SJSA1 (cell line): ENCODE measurements around the gene KYAT1. TPM values are rescaled to one million over a fixed set of nuclear protein-coding genes. Genes with fewer than 3 reads are reported as not detected.

Experiments
- DNase-seq, 2 experiments: peaks; one replicate each; pipeline ENCODE4 v3.0.0-alpha.2; 2015 to 2020; ENCODE audit warnings: low spot score in 2 of 2, low read depth in 1 of 2
- H3K27ac ChIP-seq: fragments of 250-450 bp; sonication (Bioruptor Pico); 2 replicates; pipeline ENCODE4 v1.5.1; 2020; ENCODE audit warnings: mild to moderate bottlenecking, moderate library complexity
- H3K27me3 ChIP-seq: fragments of 250-450 bp; sonication (Bioruptor Pico); replicated peaks from 2 replicates; pipeline ENCODE4 v1.5.1; 2020; ENCODE audit warnings: mild to moderate bottlenecking, moderate library complexity
- H3K36me3 ChIP-seq: fragments of 250-450 bp; sonication (Bioruptor Pico); 2 replicates; pipeline ENCODE4 v1.5.1; 2020; ENCODE audit warnings: mild to moderate bottlenecking
- H3K4me1 ChIP-seq: fragments of 250-450 bp; sonication (Bioruptor Pico); replicated peaks from 2 replicates; pipeline ENCODE4 v1.6.1; 2021; ENCODE audit warnings: mild to moderate bottlenecking
- H3K4me3 ChIP-seq: fragments of 250-450 bp; sonication (Bioruptor Pico); 2 replicates; pipeline ENCODE4 v1.5.1; 2020; ENCODE audit warnings: mild to moderate bottlenecking
- H3K9me3 ChIP-seq: fragments of 250-450 bp; sonication (Bioruptor Pico); replicated peaks from 2 replicates; pipeline ENCODE4 v1.5.1; 2020; ENCODE audit warnings: mild to moderate bottlenecking
- total RNA-seq: library from RNA; depleted of rRNA; stranded (reverse); fragments of >200 nt; shearing (Covaris generic); gene quantifications from 2 replicates; pipeline ENCODE4 v1.2.3, GENCODE V29; 2014; rRNA removed

KYAT1 gene
- total RNA-seq, 1 experiment from 2014 or later = 18.3 TPM

DNA sequence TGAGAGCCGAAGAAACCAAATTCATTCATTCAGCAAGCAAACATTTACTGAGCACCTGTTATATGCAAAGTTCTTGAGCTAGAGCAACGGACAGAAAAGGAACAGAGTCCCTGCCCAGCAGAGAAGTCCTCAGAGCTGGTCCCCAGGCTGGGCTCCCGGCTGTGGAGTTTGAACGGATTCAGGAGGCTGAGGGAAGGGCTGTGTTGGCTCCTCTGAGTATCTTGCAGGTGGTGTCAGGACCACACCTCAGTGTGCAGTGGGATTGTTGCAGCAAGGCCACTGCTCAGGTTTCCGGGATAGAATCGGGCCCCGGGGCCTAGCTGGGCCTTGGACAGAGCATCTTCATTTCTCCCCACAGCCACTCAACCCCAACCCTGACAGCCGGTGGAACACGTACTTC, 89.6 kb downstream of the KYAT1 start:
- no peak overlapping the region for H3K27ac ChIP-seq
- peaks cover 57% of the 10 kb centered on the region for H3K36me3 ChIP-seq
- H3K9me3 ChIP-seq = no peaks in the 10 kb centered on the region
- no peak overlapping the region for H3K4me3 ChIP-seq
- no peaks in the 10 kb centered on the region for H3K27me3 ChIP-seq
- DNase-seq = no peak
- H3K4me1 ChIP-seq = peaks cover 7% of the 10 kb centered on the region; the same call in 1 of the 2 replicates

DNA sequence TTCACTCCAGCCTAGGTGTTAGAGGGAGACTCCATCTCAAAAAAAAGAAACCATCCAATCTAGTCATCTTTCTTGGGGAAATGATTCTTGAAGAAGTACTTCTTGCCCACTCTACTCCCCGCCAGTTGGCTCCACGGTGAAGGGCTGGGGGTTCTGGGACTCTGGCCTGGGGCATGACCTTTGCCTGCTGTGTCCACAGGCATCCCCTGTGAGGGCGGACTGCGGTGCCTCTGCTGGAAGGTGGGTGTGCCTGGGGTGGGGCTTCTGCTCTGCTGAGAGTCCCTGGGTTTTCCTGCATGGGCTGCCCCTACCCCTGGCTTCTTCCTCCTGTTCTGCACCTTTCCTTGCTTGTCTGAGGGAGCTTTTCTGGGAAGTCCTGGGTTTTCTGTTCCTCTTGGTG, 91.2 kb downstream of the KYAT1 start:
- H3K36me3 ChIP-seq = peaks cover 43% of the 10 kb centered on the region
- 0 out of 2 replicates have a peak, but pooled peaks cover 3% of the 10 kb centered on the region for H3K9me3 ChIP-seq
- H3K4me1 ChIP-seq = peaks cover 11% of the 10 kb centered on the region
- no peak for DNase-seq
- H3K27ac ChIP-seq = no peak overlapping the region
- no peak overlapping the region for H3K4me3 ChIP-seq
- H3K27me3 ChIP-seq = no peaks in the 10 kb centered on the region

DNA sequence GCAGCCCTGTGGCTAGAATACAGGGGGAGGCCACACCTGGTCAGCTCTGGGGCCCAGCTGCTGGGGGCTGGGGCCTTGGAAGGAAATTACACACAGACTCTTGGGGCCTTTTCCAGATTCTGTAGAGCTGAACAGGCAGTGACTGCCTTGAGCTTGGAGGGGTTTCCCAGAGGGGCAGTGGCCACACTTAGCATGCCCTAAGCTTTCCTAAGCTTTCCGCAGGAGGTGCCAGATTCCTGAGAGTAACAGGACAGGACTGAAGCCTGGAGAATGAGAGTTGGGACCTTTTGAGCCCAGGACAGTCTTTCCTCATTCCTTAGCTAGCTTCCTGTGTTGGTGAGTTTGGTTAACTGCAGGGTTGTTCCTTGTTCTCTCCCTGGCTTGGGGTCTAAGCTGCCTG, 93.3 kb downstream of the KYAT1 start:
- Histone ChIP-seq H3K27me3 (no peaks in the 10 kb centered on the region), H3K4me3 (no peak overlapping the region), H3K4me1 (peaks cover 16% of the 10 kb centered on the region), H3K36me3 (peaks cover 39% of the 10 kb centered on the region), H3K9me3 (0 out of 2 replicates have a peak, but pooled peaks cover 5% of the 10 kb centered on the region), H3K27ac (no peak overlapping the region)
- DNase-seq = no peak

DNA sequence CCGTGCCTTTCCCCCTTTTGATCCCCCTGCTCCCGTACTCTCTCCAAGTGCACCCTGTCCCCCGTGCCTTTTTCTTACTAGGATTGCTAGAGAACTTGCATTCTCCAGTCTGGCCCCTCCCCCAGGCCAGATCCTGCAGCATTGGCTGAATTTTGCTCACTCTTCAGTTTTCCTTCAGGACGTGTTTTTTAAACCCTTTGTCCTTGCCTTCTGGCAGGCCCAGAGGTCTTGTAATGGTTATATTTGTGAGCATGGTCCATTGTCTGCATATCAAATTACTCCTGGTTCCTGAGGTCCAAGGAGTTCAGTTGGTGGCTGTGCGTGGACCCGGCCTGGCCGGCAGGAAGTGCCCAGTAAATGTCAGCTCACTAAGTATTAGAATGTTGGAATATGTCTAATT, 94.1 kb downstream of the KYAT1 start:
- Histone ChIP-seq H3K27me3 (no peaks in the 10 kb centered on the region), H3K4me3 (peak overlapping the region; percentile 81), H3K36me3 (peaks cover 32% of the 10 kb centered on the region), H3K9me3 (0 out of 2 replicates have a peak, but pooled peaks cover 5% of the 10 kb centered on the region), H3K27ac (0 out of 2 replicates have a peak overlapping the region, but pooled peaks have one; percentile 24), H3K4me1 (peaks cover 17% of the 10 kb centered on the region)
- DNase-seq = peak in 1 of 2 experiments; percentile 7

DNA sequence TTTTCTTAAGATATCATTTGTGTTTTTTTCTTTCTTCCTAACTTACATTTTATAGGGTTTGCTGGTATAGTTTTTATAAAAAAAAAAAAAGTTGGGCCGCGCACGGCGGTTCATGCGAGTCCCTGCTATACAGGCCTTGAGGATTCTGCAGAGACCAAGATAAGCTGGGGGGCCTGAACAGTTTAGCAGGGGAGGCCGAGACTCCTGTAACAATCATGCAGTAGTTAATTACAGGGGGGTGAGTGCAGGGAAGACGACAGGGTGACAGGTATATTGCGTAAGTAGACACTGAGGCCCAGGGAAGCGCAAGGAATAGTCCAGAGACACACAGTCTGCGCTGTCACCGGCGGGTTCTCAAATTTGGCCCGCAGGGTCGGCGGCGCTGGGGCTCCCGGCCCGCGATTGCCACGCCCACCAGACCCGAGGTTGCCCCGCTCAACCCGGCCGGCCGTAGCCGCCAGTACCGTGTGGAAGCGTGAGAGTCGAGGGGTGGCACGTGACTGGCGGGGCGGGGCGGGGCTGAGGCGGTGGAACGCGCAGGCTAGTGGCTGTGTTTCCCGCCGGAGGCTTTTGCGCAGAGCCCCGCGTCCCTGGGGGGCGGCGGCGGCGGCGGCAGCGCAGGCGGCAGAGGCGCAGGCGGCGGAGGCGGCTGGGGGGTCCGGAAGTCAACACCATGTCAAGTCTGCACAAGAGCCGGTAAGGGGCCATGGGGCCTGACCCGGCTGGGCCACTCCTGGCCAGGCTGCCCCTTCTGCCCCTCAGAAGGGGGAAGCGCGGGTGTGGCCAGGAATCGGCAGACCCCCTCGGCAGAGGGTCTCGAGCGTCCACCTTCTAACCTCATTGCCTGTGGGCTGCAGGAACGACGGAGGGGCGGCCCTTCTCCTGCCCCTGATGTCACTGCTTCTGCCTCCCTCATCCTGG, 94.8 kb downstream of the KYAT1 start, which contains the start of gene TBC1D13:
Gene TBC1D13, plus strand, starts transcription at position 573 of the 921 bp plus-strand sequence. Its CDS starts 101 bp downstream, at position 674.
- Histone ChIP-seq H3K9me3 (0 out of 2 replicates have a peak, but pooled peaks cover 5% of the 10 kb centered on the region), H3K27me3 (no peaks in the 10 kb centered on the region), H3K4me1 (peaks cover 17% of the 10 kb centered on the region), H3K27ac (peak within 1 kb of the TSS; percentile 36; the same call in 1 of the 2 replicates), H3K36me3 (peaks cover 25% of the 10 kb centered on the region), H3K4me3 (peak within 1 kb of the TSS; percentile 81)
- peak; percentile 61 to 86 for DNase-seq

DNA sequence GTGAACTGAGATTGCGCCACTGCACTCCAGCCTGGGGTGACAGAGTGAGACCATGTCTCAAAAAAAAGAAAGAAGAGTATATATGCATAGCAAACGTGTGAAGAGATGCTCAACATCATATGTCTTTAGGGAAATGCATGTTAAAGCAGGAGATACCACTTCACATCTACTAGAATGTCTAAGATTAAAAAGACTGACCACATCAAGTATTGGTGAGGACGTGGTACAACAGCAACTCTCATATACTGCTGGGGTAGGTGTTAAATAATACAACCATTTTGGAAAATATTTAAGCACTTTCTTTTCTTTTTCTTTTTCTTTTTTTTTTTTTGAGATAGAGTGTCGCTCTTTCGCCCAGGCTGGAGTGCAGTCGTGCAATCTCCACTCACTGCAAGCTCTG, 96.3 kb downstream of the KYAT1 start:
- Histone ChIP-seq H3K27ac (no peak overlapping the region), H3K36me3 (peaks cover 10% of the 10 kb centered on the region), H3K27me3 (no peaks in the 10 kb centered on the region), H3K4me1 (peaks cover 17% of the 10 kb centered on the region), H3K9me3 (0 out of 2 replicates have a peak, but pooled peaks cover 5% of the 10 kb centered on the region), H3K4me3 (no peak overlapping the region)
- no peak for DNase-seq

Other genes starting within 250 kb of the KYAT1 start
- gene DYNC2I2, start 225.1 kb downstream of the KYAT1 start, total RNA-seq = 79.8 and 85.3 TPM in 2 replicates
- gene SET, start 192.7 kb downstream of the KYAT1 start, total RNA-seq = 538 and 648 TPM in 2 replicates
- gene PKN3, start 179.4 kb downstream of the KYAT1 start, total RNA-seq = 9.5 and 13.6 TPM in 2 replicates
- gene ZDHHC12, start 157.8 kb downstream of the KYAT1 start, total RNA-seq = 47.1 and 62.1 TPM in 2 replicates
- 10.5 and 13.2 TPM in 2 replicates for gene ZER1, start 110.0 kb downstream of the KYAT1 start, total RNA-seq
- 5.9 and 20.6 TPM in 2 replicates for gene TBC1D13, start 94.7 kb downstream of the KYAT1 start, total RNA-seq
- 27.5 and 41.8 TPM in 2 replicates for gene ENDOG, start 63.5 kb downstream of the KYAT1 start, total RNA-seq
- 13.5 and 15.3 TPM in 2 replicates for gene SPOUT1, start 52.2 kb downstream of the KYAT1 start, total RNA-seq
- gene LRRC8A, start 183 bp upstream of the KYAT1 start, total RNA-seq = 88.7 and 99.4 TPM in 2 replicates
- not detected in 2 replicates for gene PHYHD1, start 39.0 kb upstream of the KYAT1 start, total RNA-seq
- gene DOLK, start 65.7 kb upstream of the KYAT1 start, total RNA-seq = 26.6 and 31.6 TPM in 2 replicates
- gene NUP188, start 65.7 kb upstream of the KYAT1 start, total RNA-seq = 32.3 and 76.3 TPM in 2 replicates
- 25.6 and 39.9 TPM in 2 replicates for gene SH3GLB2, start 146.4 kb upstream of the KYAT1 start, total RNA-seq
- 17.6 and 24.9 TPM in 2 replicates for gene MIGA2, start 154.7 kb upstream of the KYAT1 start, total RNA-seq
- 24.4 and 31.5 TPM in 2 replicates for gene DOLPP1, start 199.2 kb upstream of the KYAT1 start, total RNA-seq
- gene CRAT, start 228.8 kb upstream of the KYAT1 start, total RNA-seq = 8.9 and 20.3 TPM in 2 replicates
- gene PTPA, start 229.5 kb upstream of the KYAT1 start, total RNA-seq = 80.7 and 93.3 TPM in 2 replicates